ENCODE data around the gene HECTD2. TPM values are rescaled to one million over a fixed set of nuclear protein-coding genes. Genes with fewer than 3 reads are reported as not detected.

The HECTD2 gene
- total RNA-seq, 1 donor from 2014 or later, result 10.4 TPM

DNA sequence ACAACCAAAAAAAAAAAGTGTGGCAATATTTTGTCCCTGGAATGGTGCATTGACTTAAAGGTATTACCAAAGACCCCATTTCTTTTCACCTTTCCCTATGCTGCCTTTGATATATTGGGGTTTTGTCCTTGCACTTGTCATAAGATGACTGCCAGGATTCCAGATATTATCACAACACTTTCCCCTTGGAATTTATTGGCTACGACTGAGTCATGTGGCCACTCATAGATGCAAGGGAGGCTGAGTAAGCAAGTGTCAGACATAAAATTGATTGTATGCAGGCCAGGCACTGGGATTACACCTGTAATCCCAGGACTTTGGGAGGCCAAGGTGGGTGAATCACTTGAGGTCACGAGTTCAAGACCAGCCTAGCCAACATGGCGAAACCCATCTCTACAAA, 139.1 kb downstream of the HECTD2 start:
- TF ChIP-seq, protein P1, sequence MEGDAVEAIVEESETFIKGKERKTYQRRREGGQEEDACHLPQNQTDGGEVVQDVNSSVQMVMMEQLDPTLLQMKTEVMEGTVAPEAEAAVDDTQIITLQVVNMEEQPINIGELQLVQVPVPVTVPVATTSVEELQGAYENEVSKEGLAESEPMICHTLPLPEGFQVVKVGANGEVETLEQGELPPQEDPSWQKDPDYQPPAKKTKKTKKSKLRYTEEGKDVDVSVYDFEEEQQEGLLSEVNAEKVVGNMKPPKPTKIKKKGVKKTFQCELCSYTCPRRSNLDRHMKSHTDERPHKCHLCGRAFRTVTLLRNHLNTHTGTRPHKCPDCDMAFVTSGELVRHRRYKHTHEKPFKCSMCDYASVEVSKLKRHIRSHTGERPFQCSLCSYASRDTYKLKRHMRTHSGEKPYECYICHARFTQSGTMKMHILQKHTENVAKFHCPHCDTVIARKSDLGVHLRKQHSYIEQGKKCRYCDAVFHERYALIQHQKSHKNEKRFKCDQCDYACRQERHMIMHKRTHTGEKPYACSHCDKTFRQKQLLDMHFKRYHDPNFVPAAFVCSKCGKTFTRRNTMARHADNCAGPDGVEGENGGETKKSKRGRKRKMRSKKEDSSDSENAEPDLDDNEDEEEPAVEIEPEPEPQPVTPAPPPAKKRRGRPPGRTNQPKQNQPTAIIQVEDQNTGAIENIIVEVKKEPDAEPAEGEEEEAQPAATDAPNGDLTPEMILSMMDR (IDR thresholded peaks at IDR 0.05; ENCODE audit: insufficient read depth, low read length, poor library complexity, severe bottlenecking), result no peak
- H3K27me3 ChIP-seq (ENCODE audit: control insufficient read depth, insufficient read depth, low read length), result no peaks in the 10 kb centered on the region
- no peaks in the 10 kb centered on the region for H3K36me3 ChIP-seq (ENCODE audit: control insufficient read depth, insufficient read depth, low read length)
- H3K4me3 ChIP-seq (ENCODE audit: low read depth, low read length), result no peak overlapping the region
- no peak for DNase-seq (ENCODE audit: low read depth)

DNA sequence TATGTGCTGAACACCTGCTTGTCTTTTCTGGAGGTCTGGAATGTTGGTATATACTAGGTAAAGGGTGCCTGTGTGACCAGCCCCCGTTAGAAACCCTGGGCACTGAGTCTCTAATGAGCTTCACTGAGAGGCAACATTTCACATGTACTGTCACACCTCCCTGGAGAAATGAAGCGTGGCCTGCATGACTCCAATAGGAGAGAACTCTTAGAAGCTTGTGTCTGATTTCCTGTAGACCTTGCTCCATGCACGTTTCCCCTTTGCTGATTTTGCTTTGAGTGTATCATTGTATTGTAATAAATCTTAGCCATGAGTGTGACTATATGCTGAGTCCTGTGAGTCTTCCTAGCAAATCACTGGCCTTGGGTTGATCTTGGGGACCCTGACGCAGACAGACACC, 139.9 kb downstream of the HECTD2 start:
- no peaks in the 10 kb centered on the region for H3K27me3 ChIP-seq (ENCODE audit: control insufficient read depth, insufficient read depth, low read length)
- no peak for DNase-seq (ENCODE audit: low read depth)
- H3K4me3 ChIP-seq (ENCODE audit: low read depth, low read length), result no peak overlapping the region
- H3K36me3 ChIP-seq (ENCODE audit: control insufficient read depth, insufficient read depth, low read length), result no peaks in the 10 kb centered on the region
- TF ChIP-seq, protein P1 (IDR thresholded peaks at IDR 0.05; ENCODE audit: insufficient read depth, low read length, poor library complexity, severe bottlenecking), result no peak

DNA sequence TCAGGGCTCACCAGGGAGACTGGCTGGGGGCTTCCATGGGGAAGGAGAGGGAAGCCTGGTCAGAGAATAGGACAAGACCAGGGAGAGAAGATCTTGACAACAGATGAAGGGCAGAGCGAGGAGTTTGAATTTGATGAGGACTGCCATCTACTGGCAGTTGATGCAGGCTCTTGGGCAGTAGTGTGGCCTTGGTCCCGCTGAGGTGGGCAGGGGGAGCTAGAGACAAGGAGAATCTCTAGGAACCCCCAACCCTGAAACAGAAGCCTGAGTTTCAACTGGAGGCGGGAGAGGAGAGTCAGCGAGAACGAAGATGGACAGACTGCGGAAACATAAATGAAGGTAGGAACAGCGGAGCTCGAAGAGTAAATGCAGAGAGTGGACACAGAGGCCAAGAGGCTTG, 141.7 kb downstream of the HECTD2 start:
- Histone ChIP-seq H3K36me3 (ENCODE audit: control insufficient read depth, insufficient read depth, low read length) (no peaks in the 10 kb centered on the region), H3K4me3 (ENCODE audit: low read depth, low read length) (no peak overlapping the region)
- no peak for DNase-seq (ENCODE audit: low read depth)

DNA sequence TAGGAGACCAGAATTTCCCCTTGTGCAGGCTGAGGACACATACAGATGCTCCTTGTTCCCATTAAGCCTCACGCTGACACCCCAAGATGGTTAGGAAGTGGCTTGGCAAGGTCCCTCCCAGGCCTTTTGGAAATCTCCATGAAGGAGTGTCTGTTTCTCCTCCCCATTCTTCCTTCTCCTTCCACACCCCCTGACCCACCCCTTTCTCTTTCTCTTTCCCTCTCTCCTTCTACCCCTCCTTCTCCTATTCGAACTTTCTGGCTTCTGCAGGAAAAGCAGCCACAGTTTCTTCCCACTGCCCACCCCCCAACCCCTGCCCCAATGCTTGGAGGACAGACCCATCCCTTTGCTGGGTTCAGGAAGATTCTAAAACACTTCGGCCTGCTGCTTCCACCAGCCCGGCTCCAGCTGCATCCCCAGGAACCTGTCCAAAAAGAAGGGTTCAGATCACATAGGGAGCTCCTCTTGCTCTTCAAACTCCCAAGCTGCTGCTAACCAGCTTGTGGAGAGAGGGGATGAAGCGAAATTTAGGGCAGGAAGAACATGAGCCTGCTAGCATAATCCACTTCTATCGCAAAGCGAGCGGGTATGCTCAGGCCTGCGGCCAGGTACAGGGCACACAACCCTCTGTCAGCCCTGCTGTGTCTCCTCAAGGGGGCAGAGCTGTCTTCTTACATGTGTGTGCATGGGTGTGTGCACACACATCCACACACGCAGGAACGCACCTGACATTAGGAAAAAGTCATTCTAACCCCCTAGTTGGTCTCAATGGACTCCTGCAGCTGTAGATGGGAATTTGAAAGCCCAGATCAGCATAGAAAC, 142.3 kb downstream of the HECTD2 start:
- TF ChIP-seq, protein P1 (IDR thresholded peaks at IDR 0.05; ENCODE audit: insufficient read depth, low read length, poor library complexity, severe bottlenecking), result peak; percentile 52
- H3K36me3 ChIP-seq (ENCODE audit: control insufficient read depth, insufficient read depth, low read length), result no peaks in the 10 kb centered on the region
- DNase-seq (ENCODE audit: low read depth), result no peak
- no peaks in the 10 kb centered on the region for H3K27me3 ChIP-seq (ENCODE audit: control insufficient read depth, insufficient read depth, low read length)
- no peak overlapping the region for H3K4me3 ChIP-seq (ENCODE audit: low read depth, low read length)

More for the DNA sequence above, 141.7 kb downstream of the HECTD2 start:
- TF ChIP-seq, protein P1 (IDR thresholded peaks at IDR 0.05; ENCODE audit: insufficient read depth, low read length, poor library complexity, severe bottlenecking), result peak; percentile 82
- no peaks in the 10 kb centered on the region for H3K27me3 ChIP-seq (ENCODE audit: control insufficient read depth, insufficient read depth, low read length)

DNA sequence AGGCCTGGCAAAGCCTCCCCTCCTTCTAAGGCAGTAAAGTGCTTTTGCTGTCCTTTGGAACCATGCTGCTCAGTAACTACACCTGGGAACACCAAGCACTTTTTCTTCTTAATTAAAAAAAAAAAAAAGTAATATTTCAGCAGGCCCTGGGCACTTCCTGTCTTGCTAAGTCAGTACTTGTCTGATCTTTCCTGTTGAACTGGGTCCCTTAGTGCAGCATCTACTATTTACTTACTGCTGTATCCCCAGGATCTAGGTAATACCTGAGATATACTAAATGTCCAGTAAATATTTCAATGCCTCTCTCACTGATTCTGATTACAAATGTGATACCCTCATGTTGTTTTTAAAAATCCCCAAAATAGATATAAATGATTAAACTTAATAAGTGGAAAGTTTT, 145.3 kb downstream of the HECTD2 start:
- no peak for DNase-seq (ENCODE audit: low read depth)
- TF ChIP-seq, protein P1 (IDR thresholded peaks at IDR 0.05; ENCODE audit: insufficient read depth, low read length, poor library complexity, severe bottlenecking), result no peak
- H3K36me3 ChIP-seq (ENCODE audit: control insufficient read depth, insufficient read depth, low read length), result no peaks in the 10 kb centered on the region

More for the DNA sequence above, 145.3 kb downstream of the HECTD2 start:
- no peak overlapping the region for H3K4me3 ChIP-seq (ENCODE audit: low read depth, low read length)
- H3K27me3 ChIP-seq (ENCODE audit: control insufficient read depth, insufficient read depth, low read length), result no peaks in the 10 kb centered on the region

Data from kidney epithelial cell (primary cell).